GM12875 (cell line): ENCODE measurements around the gene OR10V1.

ENCODE experiments used
- H3K4me3 ChIP-seq: one replicate; pipeline ENCODE4 v1.5.1; 2011; ENCODE audit warnings: low read depth, low read length, control low read depth
- TF ChIP-seq, protein P1 (sequence below): IDR thresholded peaks from 2 replicates; pipeline ENCODE4 v1.5.1; 2011; ENCODE audit warnings: low read depth, mild to moderate bottlenecking, control low read depth, inconsistent platforms, low read length, moderate library complexity, borderline replicate concordance; ENCODE audit not compliant: insufficient read depth

The OR10V1 gene

DNA sequence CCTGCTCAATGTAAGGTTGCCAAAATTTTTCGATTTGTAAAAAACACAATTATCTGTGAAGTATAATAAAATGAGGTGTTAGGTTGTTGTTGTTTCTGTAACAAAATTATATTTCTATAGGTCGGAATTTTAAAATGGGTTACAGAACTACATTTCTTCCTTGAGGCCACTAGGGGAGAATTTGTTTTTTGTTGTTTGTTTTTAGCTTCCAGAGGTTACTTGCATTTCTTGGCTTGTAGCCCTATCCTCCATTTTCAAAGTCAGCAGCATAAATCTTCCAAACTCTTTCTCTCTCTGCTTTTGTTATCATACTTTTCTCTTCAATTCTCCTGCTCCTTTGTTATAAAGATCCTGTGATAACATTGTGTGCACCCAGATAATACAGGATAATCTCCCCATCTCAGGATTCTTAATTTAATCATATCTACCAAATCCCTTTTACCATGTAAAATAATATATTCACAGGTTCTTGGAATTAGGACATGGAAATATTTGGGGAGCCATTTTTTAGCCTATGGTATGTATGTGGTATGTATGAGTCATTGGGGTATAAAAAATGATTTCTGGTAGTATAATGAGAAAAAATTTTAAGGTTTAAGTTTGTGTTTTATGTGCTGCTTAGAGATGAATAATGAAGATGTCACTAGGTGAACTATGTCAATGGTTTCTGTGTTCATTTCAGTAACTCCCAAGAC lies 35.4 kb downstream of the OR10V1 start:
- H3K4me3 ChIP-seq, result no peak overlapping the region
- TF ChIP-seq, protein P1, sequence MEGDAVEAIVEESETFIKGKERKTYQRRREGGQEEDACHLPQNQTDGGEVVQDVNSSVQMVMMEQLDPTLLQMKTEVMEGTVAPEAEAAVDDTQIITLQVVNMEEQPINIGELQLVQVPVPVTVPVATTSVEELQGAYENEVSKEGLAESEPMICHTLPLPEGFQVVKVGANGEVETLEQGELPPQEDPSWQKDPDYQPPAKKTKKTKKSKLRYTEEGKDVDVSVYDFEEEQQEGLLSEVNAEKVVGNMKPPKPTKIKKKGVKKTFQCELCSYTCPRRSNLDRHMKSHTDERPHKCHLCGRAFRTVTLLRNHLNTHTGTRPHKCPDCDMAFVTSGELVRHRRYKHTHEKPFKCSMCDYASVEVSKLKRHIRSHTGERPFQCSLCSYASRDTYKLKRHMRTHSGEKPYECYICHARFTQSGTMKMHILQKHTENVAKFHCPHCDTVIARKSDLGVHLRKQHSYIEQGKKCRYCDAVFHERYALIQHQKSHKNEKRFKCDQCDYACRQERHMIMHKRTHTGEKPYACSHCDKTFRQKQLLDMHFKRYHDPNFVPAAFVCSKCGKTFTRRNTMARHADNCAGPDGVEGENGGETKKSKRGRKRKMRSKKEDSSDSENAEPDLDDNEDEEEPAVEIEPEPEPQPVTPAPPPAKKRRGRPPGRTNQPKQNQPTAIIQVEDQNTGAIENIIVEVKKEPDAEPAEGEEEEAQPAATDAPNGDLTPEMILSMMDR, result no peak

DNA sequence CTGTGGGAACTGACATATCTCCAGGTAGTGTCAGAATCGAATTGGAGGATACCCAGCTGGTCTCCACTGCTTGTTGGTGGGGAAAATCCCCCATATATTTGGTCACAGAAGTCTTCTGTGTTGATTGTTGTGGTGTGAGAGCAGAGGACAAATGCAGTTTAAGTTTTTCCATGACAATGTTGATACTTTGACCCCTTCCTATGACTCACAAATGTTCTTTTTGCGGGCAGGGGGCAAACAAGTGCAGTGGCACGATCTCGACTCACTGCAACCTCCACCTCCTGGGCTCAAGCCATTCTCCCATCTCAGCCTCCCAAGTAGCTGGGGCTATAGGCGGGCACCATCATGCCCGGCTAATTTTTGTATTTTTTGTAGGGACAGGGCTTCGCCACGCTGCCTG lies 37.4 kb downstream of the OR10V1 start:
- TF ChIP-seq, protein P1, result no peak
- H3K4me3 ChIP-seq, result no peak overlapping the region

DNA sequence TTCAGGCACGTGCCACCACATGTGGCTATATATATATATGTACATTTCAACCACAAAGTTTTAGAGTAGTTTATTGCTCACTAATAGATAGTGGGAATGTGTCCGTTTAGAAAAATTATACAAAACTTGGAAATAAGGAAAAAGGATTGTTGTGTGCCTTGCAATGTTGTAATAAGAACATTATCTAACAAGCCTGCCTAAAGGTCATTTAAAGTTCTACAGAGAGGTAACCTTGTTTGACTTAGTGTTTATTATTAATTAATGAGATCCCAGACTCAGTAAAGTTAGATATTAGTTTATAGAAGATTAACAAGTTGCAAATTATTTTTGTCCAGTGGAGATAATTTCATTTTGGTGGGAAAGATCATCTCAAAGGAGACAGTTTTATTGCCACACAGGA lies 39.4 kb downstream of the OR10V1 start:
- no peak overlapping the region for H3K4me3 ChIP-seq
- TF ChIP-seq, protein P1, result no peak

DNA sequence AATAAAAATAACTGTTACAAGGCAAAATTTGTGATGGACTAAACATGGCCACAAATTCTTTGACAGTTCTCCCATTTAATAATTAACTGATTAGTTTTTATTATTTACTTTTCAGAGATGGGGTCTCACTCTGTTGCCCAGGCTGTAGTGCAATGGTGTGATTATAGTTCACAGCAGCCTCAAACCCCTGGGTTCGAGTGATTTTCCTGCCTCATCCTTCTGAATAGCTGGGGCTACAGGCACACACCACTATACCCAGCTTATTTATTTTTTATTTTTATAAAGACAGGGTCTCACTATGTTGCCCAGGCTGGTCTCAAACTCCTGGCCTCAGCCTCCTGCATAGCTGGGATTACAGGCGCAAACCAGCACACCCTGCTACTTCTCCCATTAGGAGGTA lies 40.4 kb downstream of the OR10V1 start:
- TF ChIP-seq, protein P1, result no peak
- H3K4me3 ChIP-seq, result no peak overlapping the region

DNA sequence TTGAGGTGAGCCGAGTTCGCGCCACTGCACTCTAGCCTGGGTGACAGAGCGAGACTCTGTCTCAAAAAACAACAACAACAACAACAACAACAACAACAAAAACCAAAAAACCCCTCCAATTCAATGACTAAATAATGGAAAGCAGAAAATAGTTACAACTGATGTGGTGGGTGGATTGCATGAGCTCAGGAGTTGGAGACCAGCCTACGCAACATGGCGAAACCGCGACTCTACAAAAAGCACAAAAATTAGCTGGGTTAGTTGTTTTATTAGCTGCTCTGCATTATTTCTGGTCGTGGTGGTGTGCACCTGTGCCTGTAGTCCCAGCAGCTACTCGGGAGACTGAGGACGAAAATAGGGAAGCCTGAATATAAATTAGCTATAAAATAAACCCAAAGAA lies 42.2 kb downstream of the OR10V1 start:
- TF ChIP-seq, protein P1, result no peak

DNA sequence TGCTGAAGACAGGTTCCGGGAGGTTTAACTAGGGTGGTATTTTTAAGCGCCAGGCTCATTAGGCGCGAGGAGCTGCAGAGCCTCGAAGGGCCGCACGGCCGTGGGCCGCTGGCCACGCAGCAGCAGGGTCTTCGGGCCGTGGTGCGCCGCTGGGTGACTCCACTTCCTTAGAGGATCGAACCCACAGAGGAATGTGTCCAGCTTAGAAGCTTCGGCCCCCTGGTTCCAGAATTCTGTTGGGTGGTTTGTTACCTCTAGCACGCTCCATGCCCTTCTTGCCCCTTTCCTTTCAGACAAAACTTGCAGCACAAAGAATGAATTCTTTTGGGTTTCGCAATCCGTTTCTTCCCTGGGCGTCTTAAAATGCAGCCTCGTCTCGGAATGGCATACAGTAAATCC lies 44.0 kb downstream of the OR10V1 start:
- H3K4me3 ChIP-seq, result peak overlapping the region; percentile 64
- TF ChIP-seq, protein P1, result no peak

More for the DNA sequence above, 42.2 kb downstream of the OR10V1 start:
- H3K4me3 ChIP-seq, result no peak overlapping the region

DNA sequence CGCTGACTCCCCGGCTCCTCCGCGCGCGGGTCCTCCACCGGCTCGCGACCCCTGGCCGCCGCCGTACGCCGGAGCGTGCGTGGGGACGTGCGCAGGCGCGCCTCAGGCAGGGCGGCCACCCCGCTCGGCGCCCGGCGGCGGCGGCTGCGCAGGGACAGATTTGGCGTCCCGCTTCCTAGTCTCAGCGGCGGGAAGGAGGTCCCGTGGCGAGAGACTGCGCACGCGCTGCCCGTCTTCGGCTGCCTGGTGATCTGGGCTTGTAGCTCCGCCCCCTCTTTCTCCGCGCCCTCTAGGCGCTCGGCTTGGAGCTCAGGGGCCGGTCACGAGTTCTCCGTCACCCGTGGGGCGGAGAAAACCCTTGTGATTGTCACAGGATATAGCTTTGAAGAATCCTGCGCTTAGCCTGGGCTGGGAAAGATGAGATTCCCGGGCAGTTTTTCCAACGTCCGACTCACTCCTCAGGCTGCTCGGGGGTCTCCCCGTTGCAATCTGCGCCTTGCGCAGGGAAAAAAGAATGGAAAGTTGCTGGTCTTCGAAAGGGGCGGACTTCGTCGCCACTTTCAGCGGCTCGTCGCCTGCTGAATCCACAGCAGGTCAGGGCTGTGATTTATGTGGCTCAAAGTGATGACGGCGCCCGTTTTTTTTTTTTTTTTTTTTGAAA lies 44.6 kb downstream of the OR10V1 start, which contains the start of gene PATL1:
TSS of gene PATL1 (minus strand) at position 88 of the 661 bp plus-strand sequence. CDS start 142 bp downstream, outside the sequence.
- H3K4me3 ChIP-seq, result peak within 1 kb of the TSS; percentile 69
- TF ChIP-seq, protein P1, result no peak
